Islet of Langerhans (tissue), 1 donor: ENCODE results near the gene FAM20C.
"Not testable (repeated sequence)": the region's sequence is repeated elsewhere in the genome, so short reads cannot be mapped to it uniquely, and the experiment has no call there.

Source experiments
- FAIRE-seq: peaks from one replicate; lab custom pipeline; 2011; peaks lifted over from hg19 to GRCh38; lab: Jason Lieb, UNC

The FAM20C gene

GRCh38 chr7:294440-295154 lies 102.2 kb downstream of the FAM20C start:
- no peak for FAIRE-seq

DNA sequence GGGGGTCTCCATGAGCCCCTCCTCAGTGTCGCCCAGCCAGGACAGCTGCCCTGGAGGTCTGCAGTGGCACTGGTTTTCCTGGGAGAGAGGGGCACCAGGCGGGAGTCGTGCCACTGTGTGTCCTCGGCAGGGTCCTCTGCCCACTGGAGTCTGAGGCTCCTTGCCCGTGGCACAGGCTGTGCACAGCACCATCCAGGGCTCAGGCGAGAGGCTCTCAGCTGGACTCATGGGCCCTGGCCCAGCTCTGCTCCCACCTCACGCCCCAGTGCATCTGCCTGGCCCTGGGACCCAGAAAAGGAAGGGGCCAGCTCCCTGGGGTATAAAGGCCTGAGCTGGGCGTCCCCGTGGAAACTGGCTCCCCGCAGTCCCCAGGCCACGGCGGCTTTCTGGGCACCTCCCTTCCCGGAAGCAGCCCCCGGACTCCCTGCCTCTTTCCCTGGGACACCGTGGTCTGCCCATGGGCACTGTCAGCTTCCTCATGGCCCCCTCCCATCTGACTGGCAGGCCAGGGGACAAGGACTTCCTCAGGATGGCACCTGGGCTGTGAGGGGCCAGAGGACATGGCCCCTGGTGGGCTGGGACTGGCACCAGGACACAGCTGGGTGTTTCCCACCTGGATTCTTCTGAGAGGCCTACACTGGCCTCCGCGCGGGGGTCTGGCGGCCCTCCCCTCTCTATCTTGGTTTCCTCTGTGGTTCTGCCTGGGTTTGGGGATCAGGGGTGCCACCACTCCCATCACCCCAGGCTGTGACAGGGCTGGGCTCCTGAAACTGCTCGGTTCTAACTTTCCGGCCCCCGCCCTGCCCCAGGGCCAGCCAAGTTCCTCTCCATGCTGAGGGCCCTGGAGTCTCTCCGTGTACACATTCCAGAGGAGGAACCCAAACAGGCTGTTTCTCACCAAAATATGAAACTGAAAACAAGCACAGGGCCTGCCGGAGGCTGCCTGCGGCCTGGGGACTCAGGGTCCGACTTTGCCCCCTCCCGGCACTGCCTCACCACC lies 103.1 kb downstream of the FAM20C start:
- no peak for FAIRE-seq

DNA sequence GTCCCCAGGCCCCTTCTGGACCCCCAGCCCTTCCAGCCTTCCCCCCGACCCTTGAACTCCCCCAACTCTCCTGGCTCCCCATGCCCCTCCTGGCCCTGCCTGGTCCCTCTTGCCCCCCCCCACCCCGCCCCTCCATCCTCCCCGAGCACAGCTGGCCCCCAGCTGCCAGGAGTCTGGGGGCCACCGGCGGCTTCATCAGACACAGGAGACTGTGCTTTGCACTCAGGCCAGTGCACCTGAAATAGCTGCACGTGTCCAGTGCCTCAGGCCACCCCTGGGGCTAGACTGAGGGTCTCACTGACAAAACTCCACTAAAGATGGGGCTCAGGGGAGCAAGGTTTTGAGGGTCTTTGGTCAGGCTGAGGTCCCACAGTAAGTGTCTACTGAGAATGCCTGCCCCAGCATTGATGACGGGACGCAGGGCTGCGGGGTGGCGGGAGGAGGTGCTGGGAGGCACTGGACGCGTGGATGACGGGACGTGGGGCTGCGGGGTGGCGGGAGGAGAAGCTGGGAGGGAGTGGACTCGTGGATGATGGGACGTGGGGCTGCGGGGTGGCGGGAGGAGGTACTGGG lies 104.1 kb downstream of the FAM20C start:
- no peak for FAIRE-seq

- not testable (repeated sequence) for FAIRE-seq
Measured at GRCh38 chr7:297141-297540, 104.8 kb downstream of the FAM20C start.

DNA sequence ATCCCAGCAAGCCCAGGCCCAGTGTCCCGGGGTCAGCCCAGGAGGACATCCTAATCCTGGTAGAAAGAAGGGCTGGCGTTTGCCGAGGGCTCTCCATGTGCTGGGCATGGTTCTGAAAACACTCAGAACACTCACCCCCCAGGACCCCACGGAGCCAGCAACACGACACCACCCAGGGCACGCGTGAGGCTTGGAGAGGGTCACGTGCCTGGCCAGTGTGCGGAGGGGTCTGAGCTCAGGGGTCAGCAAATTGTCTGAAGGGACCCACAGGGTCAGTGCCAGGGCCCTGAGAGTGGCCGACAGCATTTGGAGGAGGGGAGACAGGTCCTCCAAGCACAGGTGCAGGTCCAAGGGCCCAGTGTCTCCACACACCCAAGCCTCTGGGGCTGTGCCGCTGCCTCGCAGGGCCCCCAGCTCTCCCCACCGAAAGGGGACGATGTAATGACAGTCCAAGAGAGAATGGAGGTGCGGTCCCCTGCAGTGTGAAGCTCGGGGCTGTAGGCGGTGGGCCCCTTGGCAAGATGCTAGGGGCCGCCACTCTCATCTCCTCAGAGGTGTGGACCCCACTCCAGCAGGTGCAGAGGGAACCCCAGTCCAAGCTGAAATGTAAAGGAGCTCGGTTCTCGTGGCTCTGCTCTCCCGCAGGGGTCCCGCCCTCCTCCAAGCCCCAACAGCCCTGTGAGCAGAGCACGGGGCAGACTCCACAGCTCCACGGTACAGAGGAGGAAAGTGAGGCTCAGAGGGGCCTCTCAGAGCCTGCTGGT lies 105.4 kb downstream of the FAM20C start:
- FAIRE-seq, result no peak

GRCh38 chr7:298375-298702 lies 106.0 kb downstream of the FAM20C start:
- FAIRE-seq, result no peak

- no peak for FAIRE-seq
Measured at GRCh38 chr7:298743-299142, 106.4 kb downstream of the FAM20C start.

- no peak for FAIRE-seq
Measured at GRCh38 chr7:299169-299568, 106.8 kb downstream of the FAM20C start.

GRCh38 chr7:299628-300027 lies 107.3 kb downstream of the FAM20C start:
- no peak for FAIRE-seq

GRCh38 chr7:300048-300447 lies 107.7 kb downstream of the FAM20C start:
- no peak for FAIRE-seq

DNA sequence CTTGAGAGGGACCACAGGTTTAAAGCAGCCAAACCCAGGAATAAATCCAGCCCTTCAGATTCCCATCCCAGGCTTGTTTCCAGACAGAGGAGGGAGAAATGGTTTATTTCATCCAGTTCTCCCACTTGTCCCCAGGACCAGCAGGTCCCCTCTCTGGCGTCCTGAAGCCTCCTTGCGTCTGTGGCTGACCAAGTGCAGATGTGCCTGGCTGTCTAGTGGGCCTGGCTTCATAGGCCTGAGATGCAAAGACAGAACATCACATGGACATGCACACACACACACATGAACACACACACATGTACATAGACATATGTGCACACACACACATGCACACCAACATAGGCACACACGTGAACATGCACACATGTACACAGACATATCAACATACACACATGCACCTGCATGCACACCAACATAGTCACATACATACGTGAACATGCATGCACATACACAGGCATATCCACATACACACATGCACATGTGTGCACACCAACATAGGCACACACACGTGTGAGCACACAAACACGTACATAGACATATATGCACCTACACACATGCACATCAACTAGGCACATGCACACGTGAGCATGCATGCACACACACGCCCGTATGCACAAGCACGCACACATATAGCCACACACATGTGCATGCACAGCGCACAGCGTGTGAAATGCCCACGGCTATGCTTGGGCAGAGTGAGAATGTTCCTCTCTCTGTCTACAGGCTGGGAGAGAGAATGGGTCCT lies 108.3 kb downstream of the FAM20C start:
- FAIRE-seq, result no peak

- no peak for FAIRE-seq
Measured at GRCh38 chr7:301291-302053, 109.1 kb downstream of the FAM20C start.

DNA sequence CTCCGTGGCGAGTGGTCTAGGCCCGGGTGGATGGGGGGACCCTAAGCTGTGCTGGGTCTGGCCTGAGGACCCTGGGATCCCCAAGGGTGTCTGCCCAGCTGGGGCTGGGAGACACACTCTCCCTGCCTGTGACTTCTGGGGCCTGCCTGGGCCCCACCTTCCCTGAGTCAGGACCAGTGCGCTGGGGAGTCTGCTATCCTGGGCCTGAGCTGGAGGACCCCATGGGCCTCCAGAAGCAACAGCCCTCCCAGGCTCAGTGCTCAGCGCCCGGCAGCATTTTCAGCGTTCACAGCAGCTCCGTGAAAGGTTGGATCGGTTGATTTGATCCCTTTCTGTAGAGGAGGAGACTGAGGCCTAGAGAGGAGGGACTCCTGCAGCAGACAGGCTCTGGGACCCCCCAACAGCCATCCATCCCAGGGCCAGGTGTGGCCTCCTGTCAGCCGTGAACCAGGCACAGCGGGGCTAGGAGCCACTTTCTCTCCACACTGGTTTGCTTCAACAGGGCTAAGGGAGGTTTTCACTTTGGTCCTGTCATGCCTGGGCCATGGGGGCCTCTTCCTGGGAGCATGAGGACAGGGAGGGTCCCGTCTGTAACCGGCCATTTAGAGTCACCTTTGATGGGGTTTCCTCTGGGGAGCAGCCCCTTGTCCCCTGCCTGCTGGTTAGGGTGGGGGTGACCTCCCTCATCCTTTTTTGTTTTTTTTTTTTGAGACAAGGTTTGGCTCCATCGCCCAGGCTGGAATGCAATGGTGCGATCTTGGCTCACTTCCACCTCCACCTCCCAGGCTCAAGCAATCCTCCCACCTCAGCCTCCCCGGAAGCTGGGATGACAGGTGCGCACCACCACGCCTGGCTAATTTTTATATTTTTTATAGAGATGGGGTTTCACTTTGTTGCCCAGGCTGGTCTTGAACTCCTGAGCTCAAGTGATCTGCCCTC lies 110.0 kb downstream of the FAM20C start:
- no peak for FAIRE-seq

DNA sequence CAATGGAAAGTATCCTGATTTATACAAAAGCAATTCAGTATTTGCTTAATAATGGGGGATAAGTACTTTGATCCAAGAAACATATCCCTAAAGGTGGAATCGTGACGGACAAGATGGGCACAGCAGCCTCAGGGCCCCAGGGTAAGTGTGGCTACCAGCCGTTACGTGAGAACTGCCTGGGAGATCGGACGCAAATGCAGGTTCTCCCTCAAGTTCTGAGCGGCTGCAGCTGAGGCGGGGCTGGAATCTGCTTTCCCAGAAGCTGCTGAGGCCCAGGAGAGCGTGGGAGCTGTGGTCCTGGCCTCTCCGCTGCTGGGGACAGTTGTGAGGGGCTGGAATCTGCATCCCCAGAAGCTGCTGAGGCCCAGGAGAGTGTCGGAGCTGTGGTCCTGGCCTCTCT lies 111.1 kb downstream of the FAM20C start:
- FAIRE-seq, result no peak

DNA sequence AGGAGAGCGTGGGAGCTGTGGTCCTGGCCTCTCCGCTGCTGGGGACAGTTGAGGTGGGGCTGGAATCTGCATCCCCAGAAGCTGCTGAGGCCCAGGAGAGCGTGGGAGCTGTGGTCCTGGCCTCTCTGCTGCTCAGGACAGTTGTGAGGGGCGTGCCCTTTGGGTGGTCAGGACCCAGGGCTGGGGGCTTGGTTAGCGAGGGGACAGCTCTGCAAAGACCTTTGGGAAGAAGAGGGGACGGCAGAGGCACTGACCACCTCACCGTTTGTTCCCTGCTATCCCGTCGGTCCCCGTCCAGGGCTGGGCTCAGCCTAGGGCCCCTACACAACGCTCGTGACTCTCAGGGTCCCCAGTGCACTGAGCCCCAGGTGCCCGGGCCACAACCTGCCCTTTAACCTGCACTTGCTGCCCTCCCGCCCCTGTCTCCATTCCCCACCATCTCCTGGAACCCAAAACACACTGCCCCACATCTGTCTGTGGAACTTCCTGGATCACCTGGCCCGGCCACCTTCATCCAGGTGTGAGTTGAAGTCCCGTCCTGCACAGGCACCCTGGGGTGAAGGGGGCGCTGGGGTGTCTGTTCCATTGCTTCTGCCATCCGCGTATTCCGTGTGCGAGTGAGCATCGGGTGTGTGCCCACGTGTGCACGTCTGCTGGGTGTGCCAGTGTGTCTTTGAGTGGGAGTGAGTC lies 111.7 kb downstream of the FAM20C start:
- no peak for FAIRE-seq

DNA sequence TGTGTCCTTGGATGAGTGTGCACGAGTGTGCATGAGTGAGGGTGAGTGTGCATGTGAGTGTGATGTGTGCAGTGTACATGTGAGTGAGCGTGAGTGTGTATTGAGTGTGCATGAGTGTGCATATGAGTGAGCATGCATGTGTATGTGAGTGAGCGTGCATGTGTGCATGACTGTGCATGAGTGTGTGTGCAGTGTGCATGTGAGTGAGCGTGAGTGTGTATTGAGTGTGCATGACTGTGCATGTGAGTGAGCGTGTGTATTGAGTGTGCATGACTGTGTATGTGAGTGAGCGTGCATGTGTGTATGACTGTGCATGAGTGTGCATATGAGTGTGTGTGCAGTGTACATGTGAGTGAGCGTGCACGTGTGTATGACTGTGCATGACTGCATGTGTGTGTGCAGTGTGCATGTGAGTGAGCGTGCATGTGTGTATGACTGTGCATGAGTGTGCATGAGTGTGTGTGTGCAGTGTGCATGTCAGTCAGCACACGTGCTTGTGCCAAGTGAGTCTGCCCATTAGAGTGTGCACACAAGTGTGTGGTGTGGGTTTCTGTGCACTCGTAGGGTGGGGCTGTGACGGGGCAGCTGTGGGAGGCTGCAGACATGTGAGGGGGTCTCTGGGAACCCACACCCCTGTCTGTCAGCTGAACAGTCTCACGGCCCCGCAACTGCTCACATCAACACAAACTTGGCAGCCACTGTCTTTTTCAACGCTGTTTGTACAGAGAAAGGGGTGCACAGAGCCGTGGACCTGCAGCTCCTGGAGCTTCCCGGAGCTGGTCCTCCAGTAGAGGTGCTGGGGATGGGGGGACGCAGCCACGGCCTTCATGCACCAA lies 112.4 kb downstream of the FAM20C start:
- FAIRE-seq, result no peak

- FAIRE-seq, result no peak
Measured at GRCh38 chr7:305410-306151, 113.2 kb downstream of the FAM20C start.

GRCh38 chr7:307970-308369 lies 115.6 kb downstream of the FAM20C start:
- no peak for FAIRE-seq
